Stimulated activated CD8-positive, alpha-beta memory T cell treated with anti-CD3 and anti-CD28 coated beads, Interleukin-4, amount 100 ng/mL, for 48 hours (primary cell): ENCODE measurements around the gene VEGFA.
"Not testable (repeated sequence)": the region's sequence is repeated elsewhere in the genome, so short reads cannot be mapped to it uniquely, and the experiment has no call there.

Experiments
- DNase-seq: peaks from one replicate; pipeline ENCODE4 v3.0.0-alpha.2; 2020

The VEGFA gene

GRCh38 chr6:43806043-43806757 is 36.2 kb downstream of the VEGFA start:
- DNase-seq = no peak

DNA sequence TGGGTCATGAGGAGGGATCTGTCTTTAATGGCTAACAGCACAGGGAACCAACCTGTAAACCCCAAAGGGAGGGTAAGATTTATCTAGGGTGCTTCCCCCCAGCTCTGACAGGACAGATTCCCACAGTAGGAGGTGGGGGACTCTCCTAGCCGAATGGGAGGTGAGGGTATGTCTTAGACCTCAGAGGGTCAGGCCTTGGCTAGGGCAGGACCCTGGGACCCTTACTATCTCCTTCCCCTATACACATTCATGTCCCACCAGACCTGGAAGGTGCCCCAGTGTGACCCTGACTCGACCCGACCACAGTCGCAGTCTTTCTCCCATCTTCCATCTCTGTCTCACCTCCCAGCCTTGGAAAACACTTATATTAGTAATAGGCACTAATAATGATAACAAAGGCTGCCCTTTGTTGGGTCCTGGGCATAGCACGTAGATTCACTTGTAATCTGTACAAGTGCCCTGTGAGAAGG is 36.8 kb downstream of the VEGFA start:
- no peak for DNase-seq

DNA sequence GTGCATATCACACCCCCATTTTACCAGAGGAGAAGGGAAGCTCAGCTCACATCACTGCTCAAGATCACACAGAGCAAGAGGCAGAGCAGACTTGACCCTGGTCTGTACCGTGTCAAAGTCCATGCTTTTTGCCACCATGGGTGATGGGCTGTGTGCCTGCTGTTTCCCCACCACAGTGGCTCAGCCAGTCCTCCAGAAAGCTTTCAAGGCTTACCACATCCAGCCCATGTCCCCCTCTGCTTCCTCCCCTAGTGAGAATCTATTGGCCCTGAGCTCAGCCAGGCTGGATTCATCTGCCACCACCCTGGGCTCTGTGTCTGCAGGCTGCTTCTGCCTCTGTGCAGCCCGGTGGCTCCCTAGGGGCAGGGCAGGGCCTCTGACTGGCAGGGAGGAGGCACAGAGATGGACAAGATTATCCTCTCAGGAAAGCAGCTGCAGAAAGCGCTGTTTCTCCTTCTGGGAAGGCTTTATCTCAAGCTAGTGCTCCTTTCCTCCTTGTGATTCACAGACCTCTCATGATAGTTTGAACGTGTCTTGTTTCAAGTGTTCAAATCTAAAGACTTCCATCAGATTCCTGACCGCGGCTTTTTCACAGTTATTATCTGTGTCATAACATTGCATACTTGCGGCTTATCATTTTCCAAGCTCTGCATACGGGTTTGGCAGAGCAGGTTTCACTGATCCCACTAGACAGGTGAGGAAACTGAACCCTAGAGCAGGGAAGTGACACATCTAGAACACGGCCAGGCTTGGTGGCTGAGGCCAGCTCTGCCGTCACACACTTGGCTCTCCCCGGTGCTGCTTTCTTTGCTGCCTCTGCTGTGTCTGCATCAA is 37.4 kb downstream of the VEGFA start:
- DNase-seq = no peak

- DNase-seq = no peak
Observed at GRCh38 chr6:43808412-43808811, 38.4 kb downstream of the VEGFA start.

DNA sequence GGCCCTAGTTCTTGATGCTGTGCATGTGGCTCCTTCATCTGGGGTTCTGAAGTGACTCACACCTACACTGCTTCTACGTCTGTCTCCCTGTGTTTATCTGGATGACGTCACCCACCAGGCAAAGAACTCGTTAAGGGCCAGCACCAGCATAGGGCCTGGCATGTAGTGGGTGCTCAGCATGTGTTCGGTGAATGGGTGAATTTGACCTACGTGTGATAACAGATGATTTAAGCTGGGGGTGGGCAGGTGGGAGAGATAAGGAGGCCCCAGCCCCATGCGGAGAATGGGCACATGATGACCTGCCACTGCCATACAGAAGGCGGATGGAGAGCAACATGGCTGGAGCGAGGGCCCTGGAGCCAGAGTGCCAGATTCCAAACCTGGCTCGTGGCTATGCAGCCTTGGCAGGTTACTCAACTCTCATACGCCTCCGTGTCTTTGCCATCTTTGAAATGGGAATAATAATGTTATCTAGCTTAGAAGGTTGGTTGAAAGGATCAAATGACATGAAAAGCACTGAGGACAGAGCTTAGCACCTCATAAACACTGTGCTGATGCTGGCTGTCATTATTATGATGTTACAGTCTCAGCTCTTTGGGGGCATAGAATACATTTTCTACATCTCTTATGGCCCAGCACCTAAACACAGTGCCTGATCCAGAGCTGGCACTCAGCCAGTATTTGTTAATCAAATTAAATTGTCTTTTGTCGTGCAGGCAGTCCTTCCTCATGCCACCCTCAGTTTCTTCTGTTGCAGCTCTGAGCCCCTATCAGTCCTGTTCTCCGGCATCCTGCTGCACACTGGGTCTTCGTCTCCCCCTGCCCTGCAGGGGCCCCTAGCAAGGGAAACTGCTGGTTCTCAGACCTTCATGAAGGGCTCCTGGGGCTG is 39.6 kb downstream of the VEGFA start:
- no peak for DNase-seq

- DNase-seq = no peak
Observed at GRCh38 chr6:43810965-43811732, 41.1 kb downstream of the VEGFA start.

DNA sequence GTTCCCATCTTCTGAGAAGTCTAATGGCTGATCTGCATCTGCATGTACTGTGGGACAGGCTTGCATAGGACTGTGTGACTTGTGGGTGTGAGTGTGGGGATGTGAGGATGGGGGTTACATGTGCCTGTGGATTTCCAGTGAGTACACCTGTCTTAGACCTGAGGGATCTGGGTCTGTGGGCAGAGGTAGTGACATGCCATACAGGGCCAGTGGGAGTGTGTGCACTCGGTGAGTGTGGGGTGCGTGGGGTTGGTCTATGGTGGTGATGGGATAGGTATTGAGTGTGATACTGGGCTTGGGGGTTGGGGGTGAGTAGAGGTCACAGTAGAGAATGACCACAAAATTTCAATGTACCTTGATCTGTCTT is 41.7 kb downstream of the VEGFA start:
- no peak for DNase-seq

- no peak for DNase-seq
Observed at GRCh38 chr6:43812850-43813578, 43.0 kb downstream of the VEGFA start.

DNA sequence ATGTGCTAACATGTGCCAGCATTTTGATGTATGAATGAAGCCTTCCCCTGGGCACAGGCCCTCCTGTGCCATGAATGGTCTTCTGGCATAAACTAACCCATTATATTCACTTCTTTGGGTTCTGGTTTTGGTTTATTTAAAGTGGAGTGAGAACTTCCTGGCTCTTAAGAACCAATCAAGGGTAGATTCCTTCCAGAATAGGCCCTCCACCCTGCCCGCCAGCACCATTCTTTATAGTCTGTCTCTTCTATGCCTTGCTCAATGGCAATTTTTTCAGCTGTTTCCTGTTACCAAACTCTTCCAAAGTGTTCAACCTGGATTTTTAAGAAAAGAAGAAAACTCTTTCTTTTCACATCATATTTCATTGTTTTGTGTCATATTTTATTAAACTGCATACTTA is 44.1 kb downstream of the VEGFA start:
- DNase-seq = no peak

DNA sequence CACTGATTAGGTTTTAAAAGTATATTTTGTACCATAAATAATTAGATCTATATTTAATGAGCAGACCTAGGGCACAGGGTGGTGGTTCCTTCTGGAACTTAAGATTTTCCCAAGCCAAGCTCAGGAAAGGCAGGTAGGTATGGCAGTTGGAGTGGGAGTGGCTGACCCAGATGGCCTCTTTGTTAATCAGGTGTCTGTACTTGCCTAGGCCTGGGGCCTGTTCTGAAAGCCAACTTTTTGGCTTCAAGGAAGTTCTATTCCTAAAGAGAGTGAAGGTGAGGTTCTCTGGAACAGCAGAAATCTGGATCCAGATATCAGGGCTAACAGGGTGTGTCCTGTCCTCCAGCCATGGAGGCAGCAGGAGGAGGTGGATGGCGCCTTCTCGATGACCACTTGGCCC is 44.9 kb downstream of the VEGFA start:
- no peak for DNase-seq

DNA sequence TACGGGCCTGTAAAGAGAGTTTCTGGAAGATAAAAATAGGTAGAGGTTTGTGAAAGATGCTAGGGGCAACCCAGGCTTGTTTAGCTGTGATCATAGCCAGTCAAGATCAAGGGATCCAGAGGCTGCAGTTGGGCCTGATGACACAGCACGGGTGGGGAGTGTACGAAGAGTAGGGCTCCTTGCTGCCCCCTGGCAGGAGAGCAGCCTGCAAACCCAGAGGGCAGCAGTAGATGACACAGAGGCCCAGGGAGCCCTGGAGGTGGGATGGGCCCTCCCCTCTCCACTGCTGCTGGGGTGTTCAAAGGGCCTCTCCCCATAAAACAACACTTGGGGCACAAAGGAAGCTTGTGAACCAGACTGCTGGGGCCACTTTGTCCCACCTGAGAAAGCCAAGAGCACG is 47.2 kb downstream of the VEGFA start:
- peak; percentile 56 for DNase-seq

DNA sequence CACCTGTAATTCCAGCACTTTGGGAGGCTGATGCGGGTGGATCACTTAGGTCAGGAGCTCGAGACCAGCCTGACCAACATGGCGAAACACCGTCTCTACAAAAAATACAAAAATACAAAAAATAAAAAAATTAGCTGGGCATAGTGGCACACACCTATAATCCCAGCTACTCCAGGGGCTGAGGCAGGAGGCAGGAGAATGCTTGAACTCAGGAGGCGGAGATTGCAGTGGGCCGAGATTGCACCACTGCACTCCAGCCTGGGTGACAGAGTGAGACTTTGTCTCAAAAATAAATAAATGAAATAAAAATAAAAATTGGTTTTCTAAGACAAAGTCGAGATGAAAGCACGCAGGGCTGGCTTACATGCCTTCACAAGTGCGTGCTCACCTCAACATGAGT is 49.0 kb downstream of the VEGFA start:
- not testable (repeated sequence) for DNase-seq

DNA sequence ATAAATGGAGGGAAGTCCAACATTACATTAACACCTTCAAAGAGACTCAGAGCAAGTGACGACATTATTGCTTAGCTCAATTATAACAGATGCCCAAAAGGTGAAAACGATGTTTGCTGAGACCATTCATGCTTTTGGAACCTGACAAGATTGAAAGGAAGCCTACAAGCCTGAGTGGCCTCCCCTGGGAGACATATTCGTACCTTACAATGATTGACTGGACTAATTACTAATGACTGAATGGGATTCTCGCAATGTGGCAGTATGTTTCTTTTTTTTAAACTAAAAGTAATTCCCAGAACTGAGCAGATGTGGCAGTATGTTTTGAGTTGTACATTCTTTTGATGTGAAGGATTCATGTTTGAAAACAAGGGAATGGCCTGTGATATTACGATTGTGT is 49.9 kb downstream of the VEGFA start:
- no peak for DNase-seq

DNA sequence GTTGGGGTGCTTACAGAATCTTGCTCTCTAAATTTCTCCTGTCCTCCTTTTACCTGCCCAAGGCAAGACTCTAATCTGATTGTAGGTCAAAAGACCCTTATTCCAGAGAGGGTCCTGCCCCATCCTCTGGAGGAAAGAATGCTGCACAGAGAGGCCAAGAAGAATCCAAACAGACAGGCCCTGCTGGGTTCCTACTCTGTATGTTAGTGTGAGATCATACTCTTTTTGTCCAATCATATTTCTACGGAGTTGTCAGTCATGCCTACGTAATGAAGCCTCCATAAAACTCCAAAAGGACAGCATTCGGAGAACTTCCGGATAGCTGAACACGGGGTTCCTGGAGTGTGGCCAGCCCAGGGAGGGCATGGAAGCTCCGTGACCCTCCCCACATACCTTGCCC is 50.5 kb downstream of the VEGFA start:
- no peak for DNase-seq

DNA sequence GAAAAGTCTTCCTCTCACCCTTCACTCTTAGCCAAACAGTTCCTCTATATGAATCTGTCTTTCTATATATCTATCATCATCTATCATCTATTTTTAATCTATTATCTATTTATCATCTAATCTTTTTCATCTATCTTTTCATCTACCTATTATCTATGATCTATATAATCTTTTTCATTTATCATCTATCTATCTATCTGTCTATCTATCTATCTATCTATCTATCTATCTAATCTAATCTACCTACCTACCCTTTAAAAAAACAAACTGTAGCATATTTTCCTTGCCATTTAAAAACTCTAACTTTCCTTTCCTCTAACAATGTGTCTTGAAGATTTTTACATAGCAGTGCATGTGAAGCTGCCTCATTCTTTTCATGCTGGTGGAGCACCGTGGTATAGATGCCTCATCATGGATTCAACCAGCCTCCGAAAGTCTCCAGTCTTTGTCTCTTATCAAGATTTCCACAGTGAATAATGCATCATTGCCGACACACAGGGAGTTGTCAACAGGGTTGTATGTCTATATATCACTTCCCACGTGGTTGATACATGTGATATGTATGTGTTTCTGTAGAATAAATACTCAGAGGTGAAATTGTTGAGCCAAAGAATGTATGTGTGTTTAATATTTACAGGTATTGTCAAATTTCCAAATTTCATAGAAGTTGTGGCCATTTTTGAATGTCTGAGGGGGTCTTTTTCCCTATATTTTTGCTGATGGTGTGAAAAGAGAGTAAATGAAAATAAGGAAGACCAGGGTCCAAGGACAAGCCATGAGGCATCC is 51.3 kb downstream of the VEGFA start:
- DNase-seq = no peak

- no peak for DNase-seq
Observed at GRCh38 chr6:43823390-43823789, 53.4 kb downstream of the VEGFA start.

GRCh38 chr6:43823879-43824702 is 54.1 kb downstream of the VEGFA start:
- DNase-seq = no peak

GRCh38 chr6:43824703-43825064 is 54.7 kb downstream of the VEGFA start:
- no peak for DNase-seq

GRCh38 chr6:43825187-43826115 is 55.4 kb downstream of the VEGFA start:
- DNase-seq = no peak
